ENCODE data around the gene SLCO4A1. TPM values are rescaled to one million over a fixed set of nuclear protein-coding genes. Genes with fewer than 3 reads are reported as not detected.

The SLCO4A1 gene
- total and polyA plus RNA-seq, 2 donors (not counting 3 experiments of a cell fraction or from before 2014, with no cell fraction given): 1.4 to 4.1 TPM

GRCh38 chr20:62702013-62702300, 59.7 kb downstream of the SLCO4A1 start:
- POLR2A ChIA-PET: no interaction called here
- Histone ChIP-seq H3K27me3 (ENCODE audit: control insufficient read depth in 2 of 2, insufficient read depth in 2 of 2, low read length in 2 of 2) (no peaks in the 10 kb centered on the region), H3K9me3 (replicated peaks; ENCODE audit: control insufficient read depth, insufficient read depth, low read length) (no peaks in the 10 kb centered on the region), H3K4me3 (replicated peaks in 1 of 3; ENCODE audit: insufficient read depth in 1 of 3, low read depth in 1 of 3, low read length in 3 of 3) (no peak overlapping the region), H4K20me1 (replicated peaks; ENCODE audit: control insufficient read depth, extremely low read depth, insufficient read depth, low read length) (no peaks in the 10 kb centered on the region), H3K9ac (replicated peaks; ENCODE audit: extremely low read depth, insufficient read depth, low read length) (no peak overlapping the region), H3K4me1 (ENCODE audit: control insufficient read depth, extremely low read depth, insufficient read depth, low read length) (peaks cover 26% of the 10 kb centered on the region), H3K36me3 (ENCODE audit: control insufficient read depth in 2 of 2, extremely low read depth in 1 of 2, insufficient read depth in 2 of 2, low read length in 2 of 2) (no peaks in the 10 kb centered on the region), H3K9me1 (replicated peaks; ENCODE audit: control insufficient read depth, extremely low read depth, insufficient read depth, low read length) (no peaks in the 10 kb centered on the region), H3K27ac (ENCODE audit: insufficient read depth, low read depth, low read length) (no peak overlapping the region), H2AFZ (ENCODE audit: low read depth, low read length) (no peak overlapping the region), H3K4me2 (ENCODE audit: insufficient read depth, low read length) (no peak overlapping the region), H3K79me2 (ENCODE audit: control insufficient read depth, insufficient read depth, low read length) (no peaks in the 10 kb centered on the region)
- BruUV-seq (replicated peaks): no TSS peak
- CTCF ChIA-PET: interaction anchor here (1.7 to 3.3 kb wide), 5 partner anchors 13 to 88 kb away, joined by 3 to 98 read pairs (median 19); no protein-coding TSS in a partner anchor
- TF ChIP-seq MYC (IDR thresholded peaks at IDR 0.05; ENCODE audit: low read depth, low read length) (no peak), POLR2A (IDR thresholded peaks at IDR 0.05; ENCODE audit: low read depth, low read length) (no peak), JUN (IDR thresholded peaks at IDR 0.05; ENCODE audit: borderline replicate concordance, insufficient read depth, insufficient read length, low read depth) (no peak), EZH2 (IDR thresholded peaks at IDR 0.05; ENCODE audit: borderline replicate concordance, low read depth, low read length, severe bottlenecking) (no peak), FOS (IDR thresholded peaks at IDR 0.05; ENCODE audit: borderline replicate concordance, insufficient read depth, low read length) (no peak), GATA2 (IDR thresholded peaks at IDR 0.05; ENCODE audit: insufficient read depth, insufficient read length, low read depth, low read length) (no peak), POLR2AphosphoS5 (IDR thresholded peaks at IDR 0.05; ENCODE audit: insufficient read depth, low read depth, low read length) (no peak), MAX (IDR thresholded peaks at IDR 0.05; ENCODE audit: insufficient read depth, insufficient read length) (no peak)
- TF ChIP-seq, protein P1, sequence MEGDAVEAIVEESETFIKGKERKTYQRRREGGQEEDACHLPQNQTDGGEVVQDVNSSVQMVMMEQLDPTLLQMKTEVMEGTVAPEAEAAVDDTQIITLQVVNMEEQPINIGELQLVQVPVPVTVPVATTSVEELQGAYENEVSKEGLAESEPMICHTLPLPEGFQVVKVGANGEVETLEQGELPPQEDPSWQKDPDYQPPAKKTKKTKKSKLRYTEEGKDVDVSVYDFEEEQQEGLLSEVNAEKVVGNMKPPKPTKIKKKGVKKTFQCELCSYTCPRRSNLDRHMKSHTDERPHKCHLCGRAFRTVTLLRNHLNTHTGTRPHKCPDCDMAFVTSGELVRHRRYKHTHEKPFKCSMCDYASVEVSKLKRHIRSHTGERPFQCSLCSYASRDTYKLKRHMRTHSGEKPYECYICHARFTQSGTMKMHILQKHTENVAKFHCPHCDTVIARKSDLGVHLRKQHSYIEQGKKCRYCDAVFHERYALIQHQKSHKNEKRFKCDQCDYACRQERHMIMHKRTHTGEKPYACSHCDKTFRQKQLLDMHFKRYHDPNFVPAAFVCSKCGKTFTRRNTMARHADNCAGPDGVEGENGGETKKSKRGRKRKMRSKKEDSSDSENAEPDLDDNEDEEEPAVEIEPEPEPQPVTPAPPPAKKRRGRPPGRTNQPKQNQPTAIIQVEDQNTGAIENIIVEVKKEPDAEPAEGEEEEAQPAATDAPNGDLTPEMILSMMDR (IDR thresholded peaks at IDR 0.05; ENCODE audit: extremely low read depth in 1 of 2, insufficient read depth in 1 of 2, low read depth in 1 of 2, low read length in 2 of 2): no peak
- intact Hi-C loops (cut with micrococcal nuclease): loop anchor here (2.0 kb wide), 1 partner anchor 13 kb away; no protein-coding TSS in a partner anchor
- dilution Hi-C loops (cut with MboI; ENCODE audit: extremely low pct_ligation_motif_present, low sequenced_read_pairs): no loop called here
- no peak for DNase-seq (ENCODE audit: low read depth, low spot score)
- no peak for FAIRE-seq
